DOHH2 (cell line): Measurements from ENCODE around the gene GTF2F1.

ENCODE experiments used
- EZH2phosphoT487 ChIP-seq: fragments of 200-600 bp; sonication (generic); IDR thresholded peaks from 2 replicates; pipeline ENCODE4 v1.6.1; 2017; ENCODE audit warnings: borderline replicate concordance, mild to moderate bottlenecking, antibody characterized with exemption, low read length, moderate library complexity, mixed read lengths
- TF ChIP-seq, protein P1 (sequence below): fragments of 200-600 bp; sonication (generic); IDR thresholded peaks from one replicate; pipeline ENCODE4 v1.5.1; 2014; ENCODE audit warnings: antibody characterized with exemption, mild to moderate bottlenecking, low read depth, low read length; ENCODE audit not compliant: poor library complexity, severe bottlenecking

DNA sequence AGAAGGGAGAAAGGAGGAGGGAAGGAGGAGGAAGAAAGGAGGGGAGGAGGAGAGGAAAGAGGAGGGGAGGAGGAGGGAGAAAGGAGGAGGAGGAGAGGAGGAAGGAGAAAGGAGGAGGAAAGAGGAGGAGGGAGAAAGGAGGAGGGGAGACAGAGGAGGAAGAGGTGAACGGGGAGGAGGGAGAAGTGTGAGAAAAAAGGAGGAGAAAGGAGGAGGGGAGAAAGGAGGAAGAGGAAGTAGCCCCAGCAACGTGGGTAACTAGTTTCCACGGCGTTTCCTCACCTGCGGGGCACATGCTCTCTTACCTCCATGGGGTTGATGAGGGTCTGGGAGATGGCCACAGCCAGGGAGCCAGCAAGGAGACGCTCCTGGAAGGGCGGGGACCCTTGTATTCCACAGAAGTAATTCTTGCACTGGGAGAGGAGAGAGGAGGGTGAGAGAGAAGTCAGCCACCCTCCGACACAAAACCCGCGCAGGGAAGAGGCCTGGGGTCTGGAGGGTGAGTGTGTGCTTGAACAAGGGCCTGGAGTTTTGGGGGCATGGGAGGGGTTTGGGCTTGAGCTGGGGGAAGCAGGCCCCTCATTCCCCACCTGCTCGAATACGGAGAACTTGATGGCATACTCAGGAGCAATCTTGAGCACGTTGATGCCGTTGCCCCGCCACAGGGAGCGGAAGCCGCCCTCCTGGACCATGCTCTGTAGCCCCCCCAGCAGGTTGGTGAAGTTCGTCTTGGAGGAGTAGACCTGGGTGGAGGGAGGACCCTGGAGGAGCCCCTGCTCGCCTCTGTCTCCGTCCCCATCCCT is 36.7 kb upstream of the GTF2F1 start:
- TF ChIP-seq, protein P1, sequence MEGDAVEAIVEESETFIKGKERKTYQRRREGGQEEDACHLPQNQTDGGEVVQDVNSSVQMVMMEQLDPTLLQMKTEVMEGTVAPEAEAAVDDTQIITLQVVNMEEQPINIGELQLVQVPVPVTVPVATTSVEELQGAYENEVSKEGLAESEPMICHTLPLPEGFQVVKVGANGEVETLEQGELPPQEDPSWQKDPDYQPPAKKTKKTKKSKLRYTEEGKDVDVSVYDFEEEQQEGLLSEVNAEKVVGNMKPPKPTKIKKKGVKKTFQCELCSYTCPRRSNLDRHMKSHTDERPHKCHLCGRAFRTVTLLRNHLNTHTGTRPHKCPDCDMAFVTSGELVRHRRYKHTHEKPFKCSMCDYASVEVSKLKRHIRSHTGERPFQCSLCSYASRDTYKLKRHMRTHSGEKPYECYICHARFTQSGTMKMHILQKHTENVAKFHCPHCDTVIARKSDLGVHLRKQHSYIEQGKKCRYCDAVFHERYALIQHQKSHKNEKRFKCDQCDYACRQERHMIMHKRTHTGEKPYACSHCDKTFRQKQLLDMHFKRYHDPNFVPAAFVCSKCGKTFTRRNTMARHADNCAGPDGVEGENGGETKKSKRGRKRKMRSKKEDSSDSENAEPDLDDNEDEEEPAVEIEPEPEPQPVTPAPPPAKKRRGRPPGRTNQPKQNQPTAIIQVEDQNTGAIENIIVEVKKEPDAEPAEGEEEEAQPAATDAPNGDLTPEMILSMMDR = no peak
- no peak for TF ChIP-seq EZH2phosphoT487
